Right lobe of liver (tissue), 4 donors: ENCODE data around the gene UBE2K.

Experiments
- POLR2A ChIP-seq: fragments of 450-650 bp; IDR thresholded peaks from one replicate; pipeline ENCODE4 v1.6.1; 2017; ENCODE audit warnings: antibody characterized with exemption, mild to moderate bottlenecking
- TF ChIP-seq, protein P1 (sequence below), 4 donors: fragments of 200-600 bp in 3 of 4; fragments of 450-650 bp in 1 of 4; IDR thresholded peaks; one replicate each; pipeline versions ENCODE4 v1.5.1 to v1.8.0; 2016 to 2022; ENCODE audit warnings: antibody characterized with exemption in 4 of 4, mild to moderate bottlenecking in 2 of 4
- donor health status: DM: no; HTN: no; CAD: no.
- donor health status: DM: no; HTN: no; CAD: no.
- donor health status: DM: no; HTN: yes; CAD: no.

DNA sequence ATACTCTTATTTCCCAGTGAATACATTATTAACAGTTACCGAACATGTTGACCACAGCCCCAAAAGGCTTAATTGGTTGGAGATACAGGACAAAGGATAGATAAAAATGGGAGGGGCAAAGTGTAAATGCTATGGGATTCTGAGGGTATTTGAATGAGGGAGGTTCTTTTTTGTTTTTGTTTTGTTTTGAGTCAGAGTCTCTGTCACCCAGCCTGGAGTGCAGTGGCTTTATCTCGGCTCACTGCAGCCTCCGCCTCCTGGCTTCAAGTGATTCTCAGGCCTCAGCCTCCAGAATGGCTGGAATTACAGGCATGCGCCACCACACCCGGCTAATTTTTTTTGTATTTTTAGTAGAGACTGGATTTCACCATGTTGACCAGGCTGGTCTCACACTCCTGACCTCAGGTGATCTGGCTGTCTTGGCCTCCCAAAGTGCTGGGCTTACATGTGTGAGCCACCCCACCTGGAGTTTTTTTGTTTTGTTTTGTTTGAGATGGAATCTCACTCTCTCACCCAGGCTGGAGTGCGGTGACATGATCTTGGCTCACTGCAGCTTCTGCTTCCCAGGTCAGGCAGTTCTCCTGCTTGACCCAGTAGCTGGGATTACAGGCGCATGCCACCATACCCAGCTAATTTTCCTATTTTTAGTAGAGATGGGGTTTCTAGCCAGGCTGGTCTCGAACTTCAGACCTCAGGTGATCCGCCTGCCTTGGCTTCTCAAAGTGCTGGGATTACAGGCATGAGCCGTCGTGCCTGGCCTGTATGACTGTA is 9.0 kb downstream of the UBE2K start:
- TF ChIP-seq, protein P1, sequence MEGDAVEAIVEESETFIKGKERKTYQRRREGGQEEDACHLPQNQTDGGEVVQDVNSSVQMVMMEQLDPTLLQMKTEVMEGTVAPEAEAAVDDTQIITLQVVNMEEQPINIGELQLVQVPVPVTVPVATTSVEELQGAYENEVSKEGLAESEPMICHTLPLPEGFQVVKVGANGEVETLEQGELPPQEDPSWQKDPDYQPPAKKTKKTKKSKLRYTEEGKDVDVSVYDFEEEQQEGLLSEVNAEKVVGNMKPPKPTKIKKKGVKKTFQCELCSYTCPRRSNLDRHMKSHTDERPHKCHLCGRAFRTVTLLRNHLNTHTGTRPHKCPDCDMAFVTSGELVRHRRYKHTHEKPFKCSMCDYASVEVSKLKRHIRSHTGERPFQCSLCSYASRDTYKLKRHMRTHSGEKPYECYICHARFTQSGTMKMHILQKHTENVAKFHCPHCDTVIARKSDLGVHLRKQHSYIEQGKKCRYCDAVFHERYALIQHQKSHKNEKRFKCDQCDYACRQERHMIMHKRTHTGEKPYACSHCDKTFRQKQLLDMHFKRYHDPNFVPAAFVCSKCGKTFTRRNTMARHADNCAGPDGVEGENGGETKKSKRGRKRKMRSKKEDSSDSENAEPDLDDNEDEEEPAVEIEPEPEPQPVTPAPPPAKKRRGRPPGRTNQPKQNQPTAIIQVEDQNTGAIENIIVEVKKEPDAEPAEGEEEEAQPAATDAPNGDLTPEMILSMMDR (IDR thresholded peaks at IDR 0.05), result no peak
- TF ChIP-seq POLR2A, result no peak
